GM06990 (cell line): ENCODE data around the gene TBC1D5.

Experiments
- DNase-seq: peaks from one replicate; pipeline ENCODE4 v3.0.0-alpha.2; 2011; ENCODE audit not compliant: insufficient read length; ENCODE audit errors: extremely low read depth
- H3K27me3 ChIP-seq: replicated peaks from 2 replicates; pipeline ENCODE4 v1.6.0; 2011; ENCODE audit warnings: low read length; ENCODE audit not compliant: control insufficient read depth, insufficient read depth
- H3K36me3 ChIP-seq: 2 replicates; pipeline ENCODE4 v1.5.1; 2011; ENCODE audit warnings: low read length; ENCODE audit not compliant: control insufficient read depth, insufficient read depth
- H3K4me3 ChIP-seq: replicated peaks from 2 replicates; pipeline ENCODE4 v1.5.1; 2011; ENCODE audit warnings: low read depth, mild to moderate bottlenecking, control low read depth, low read length
- TF ChIP-seq, protein P1 (sequence below): IDR thresholded peaks from 2 replicates; pipeline ENCODE4 v1.5.1; 2011; ENCODE audit warnings: low read length, control low read depth, mild to moderate bottlenecking, inconsistent platforms; ENCODE audit not compliant: insufficient read depth, poor library complexity, severe bottlenecking

The TBC1D5 gene

DNA sequence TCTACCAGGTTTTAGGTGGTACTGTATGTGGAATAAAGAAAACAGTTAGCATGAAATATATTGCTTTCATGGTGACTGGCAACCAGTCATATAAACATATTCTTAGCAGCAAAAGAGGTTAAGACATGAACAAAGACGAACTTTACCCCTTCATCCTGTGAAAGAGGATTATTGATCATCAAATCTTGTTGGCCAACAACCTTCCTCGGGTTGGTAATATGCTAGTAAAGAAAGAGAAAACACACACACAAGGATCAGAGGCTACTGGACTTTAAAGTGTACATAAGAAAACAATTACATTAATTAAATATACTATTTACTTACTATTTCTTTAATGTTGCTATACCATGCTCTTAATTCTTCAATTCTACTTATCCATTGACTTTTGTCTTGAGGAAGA, 337.9 kb downstream of the TBC1D5 start:
- Histone ChIP-seq H3K27me3 (no peaks in the 10 kb centered on the region), H3K36me3 (peaks cover 2% of the 10 kb centered on the region), H3K4me3 (no peak overlapping the region)
- TF ChIP-seq, protein P1, sequence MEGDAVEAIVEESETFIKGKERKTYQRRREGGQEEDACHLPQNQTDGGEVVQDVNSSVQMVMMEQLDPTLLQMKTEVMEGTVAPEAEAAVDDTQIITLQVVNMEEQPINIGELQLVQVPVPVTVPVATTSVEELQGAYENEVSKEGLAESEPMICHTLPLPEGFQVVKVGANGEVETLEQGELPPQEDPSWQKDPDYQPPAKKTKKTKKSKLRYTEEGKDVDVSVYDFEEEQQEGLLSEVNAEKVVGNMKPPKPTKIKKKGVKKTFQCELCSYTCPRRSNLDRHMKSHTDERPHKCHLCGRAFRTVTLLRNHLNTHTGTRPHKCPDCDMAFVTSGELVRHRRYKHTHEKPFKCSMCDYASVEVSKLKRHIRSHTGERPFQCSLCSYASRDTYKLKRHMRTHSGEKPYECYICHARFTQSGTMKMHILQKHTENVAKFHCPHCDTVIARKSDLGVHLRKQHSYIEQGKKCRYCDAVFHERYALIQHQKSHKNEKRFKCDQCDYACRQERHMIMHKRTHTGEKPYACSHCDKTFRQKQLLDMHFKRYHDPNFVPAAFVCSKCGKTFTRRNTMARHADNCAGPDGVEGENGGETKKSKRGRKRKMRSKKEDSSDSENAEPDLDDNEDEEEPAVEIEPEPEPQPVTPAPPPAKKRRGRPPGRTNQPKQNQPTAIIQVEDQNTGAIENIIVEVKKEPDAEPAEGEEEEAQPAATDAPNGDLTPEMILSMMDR = no peak
- DNase-seq = no peak

DNA sequence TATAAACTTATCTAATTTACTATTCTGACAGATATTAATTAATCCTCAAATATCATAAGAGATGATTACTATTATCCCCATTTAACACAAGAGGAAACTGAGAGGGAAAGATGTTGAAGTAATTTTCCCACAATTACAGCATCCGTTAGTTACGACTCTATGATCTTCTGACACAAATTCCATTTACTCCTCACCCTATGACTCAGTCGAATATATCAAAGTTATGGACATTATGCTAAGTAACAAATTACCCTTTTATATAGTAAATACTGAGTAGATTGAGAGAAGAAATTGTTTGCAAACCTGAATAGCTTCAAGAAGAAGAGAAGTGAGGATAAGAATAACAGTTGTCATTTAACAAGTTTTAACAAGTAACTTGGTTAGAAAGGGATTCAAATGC, 340.0 kb downstream of the TBC1D5 start:
- TF ChIP-seq, protein P1 = no peak
- no peak overlapping the region for H3K4me3 ChIP-seq
- no peaks in the 10 kb centered on the region for H3K27me3 ChIP-seq
- peaks cover 2% of the 10 kb centered on the region for H3K36me3 ChIP-seq
- no peak for DNase-seq

- no peak for DNase-seq
- no peaks in the 10 kb centered on the region for H3K27me3 ChIP-seq
- peaks cover 5% of the 10 kb centered on the region for H3K36me3 ChIP-seq
- H3K4me3 ChIP-seq = no peak overlapping the region
- TF ChIP-seq, protein P1 = no peak
These were observed 340.5 kb downstream of the TBC1D5 start for GRCh38 chr3:17401912-17402311.

DNA sequence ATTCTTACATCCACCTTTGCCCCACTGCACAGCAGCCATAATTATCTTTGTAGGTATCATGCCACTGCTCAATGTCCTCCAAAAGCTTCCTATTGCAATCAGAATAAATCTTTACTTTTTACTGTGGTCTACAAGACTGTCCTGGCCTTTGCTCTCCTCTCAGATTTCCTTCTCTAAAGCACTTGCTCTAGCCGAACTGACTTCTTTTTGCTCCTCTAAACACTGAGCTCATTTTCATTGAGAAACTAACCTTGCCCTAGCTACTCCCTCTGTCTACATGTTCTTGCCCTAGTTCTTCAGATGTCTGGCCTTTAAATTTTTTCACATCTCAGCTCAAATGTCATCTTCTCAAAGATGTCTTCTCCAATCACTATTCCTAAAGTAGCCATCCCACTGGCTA, 342.8 kb downstream of the TBC1D5 start:
- TF ChIP-seq, protein P1 = no peak
- peaks cover 5% of the 10 kb centered on the region for H3K36me3 ChIP-seq
- no peak overlapping the region for H3K4me3 ChIP-seq
- DNase-seq = peak; percentile 12
- H3K27me3 ChIP-seq = no peaks in the 10 kb centered on the region

GRCh38 chr3:17398959-17399551, 343.4 kb downstream of the TBC1D5 start:
- TF ChIP-seq, protein P1 = no peak
- H3K4me3 ChIP-seq = no peak overlapping the region
- peak; percentile 41 for DNase-seq
- peaks cover 5% of the 10 kb centered on the region for H3K36me3 ChIP-seq
- H3K27me3 ChIP-seq = no peaks in the 10 kb centered on the region

DNA sequence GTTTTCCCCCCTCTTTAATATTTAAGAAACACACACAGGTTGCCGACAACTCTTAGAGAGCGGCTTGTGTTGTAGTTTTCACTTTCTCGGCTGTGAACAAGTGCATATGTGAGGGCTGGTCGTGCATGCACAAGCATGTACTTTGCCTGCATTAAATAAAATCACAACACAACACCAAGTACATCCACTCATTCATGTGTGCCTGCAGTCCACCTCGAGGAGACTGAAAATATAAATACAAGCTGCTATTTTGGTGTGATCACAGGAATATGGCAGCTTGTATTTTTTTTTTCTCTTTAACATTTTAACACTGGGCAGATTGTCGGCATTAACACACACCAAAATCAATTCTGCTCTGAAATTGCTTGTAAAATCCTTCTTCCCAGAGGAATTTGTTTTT, 346.4 kb downstream of the TBC1D5 start:
- no peak overlapping the region for H3K4me3 ChIP-seq
- TF ChIP-seq, protein P1 = no peak
- DNase-seq = no peak

More for the DNA sequence above, 346.4 kb downstream of the TBC1D5 start:
- H3K36me3 ChIP-seq = peaks cover 5% of the 10 kb centered on the region
- H3K27me3 ChIP-seq = no peaks in the 10 kb centered on the region
